Inflammatory macrophage (primary cell): ENCODE data around the gene TMCC2.

Source experiments
- DNase-seq, 2 donors: peaks; one replicate each; pipeline ENCODE4 v3.0.0-alpha.2; 2020 to 2022

TMCC2 gene

GRCh38 chr1:205241366-205242030 is 13.8 kb downstream of the TMCC2 start:
- DNase-seq, result no peak

DNA sequence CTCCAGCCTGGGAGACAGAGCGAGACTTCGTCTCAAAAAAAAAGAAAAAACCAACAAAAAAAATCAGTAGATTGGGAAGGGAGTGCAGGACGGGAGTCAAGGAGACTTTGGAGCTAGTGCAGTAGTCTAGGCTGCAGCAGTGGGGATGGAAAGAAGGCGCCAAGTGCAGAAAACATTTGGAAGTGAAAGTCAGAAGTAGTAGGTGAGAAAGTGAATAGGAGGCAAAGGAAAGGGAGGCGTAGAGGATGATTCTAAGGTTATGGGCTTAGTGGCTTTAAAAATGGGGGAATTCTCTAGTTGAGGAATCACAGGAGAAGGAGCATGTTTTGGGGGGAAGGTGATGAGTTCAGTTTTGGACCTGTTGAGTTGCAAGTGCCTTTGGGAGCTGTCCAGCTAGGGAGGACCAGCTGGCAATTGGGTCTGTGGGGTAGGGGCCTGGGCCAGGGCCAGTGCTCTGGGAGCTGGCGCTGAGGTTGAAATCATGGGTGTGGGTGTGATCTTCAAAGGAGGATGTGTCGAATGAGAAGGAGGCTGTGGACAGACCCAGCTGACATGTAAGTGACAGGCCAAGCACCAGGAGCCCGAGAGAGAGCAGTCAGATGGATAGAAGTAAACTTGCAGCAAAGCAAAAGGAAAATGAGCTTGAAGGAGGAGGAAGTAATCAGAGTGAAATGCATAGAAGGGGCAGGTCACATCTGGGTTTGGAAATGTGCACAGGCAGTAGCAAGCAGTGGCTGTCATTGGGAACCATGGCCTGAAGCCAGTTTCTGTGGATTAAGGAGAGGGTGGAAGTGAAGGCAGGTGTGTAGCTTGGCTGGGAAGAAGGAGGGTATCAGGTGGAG is 15.8 kb downstream of the TMCC2 start:
- DNase-seq, result no peak

DNA sequence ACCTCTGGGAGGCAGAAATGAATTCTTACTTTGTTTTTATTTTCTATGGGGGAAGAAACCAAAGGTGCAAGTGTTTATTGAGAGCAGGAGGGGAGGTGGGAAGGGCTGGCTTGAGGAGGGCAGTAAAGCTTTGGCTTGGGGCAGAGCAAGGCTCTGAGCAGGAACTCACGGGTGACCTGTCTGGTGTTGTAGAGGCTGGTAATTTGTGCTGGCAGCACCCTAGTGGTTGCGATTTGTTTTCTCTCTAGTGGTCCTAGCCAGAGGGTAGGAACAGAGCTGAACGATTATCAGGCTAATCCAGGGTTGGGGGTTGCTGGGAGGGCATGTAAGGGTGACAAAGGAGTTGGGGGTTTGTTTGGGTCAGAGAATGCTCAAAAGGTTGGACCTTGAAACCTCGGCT is 16.6 kb downstream of the TMCC2 start:
- DNase-seq, result no peak

DNA sequence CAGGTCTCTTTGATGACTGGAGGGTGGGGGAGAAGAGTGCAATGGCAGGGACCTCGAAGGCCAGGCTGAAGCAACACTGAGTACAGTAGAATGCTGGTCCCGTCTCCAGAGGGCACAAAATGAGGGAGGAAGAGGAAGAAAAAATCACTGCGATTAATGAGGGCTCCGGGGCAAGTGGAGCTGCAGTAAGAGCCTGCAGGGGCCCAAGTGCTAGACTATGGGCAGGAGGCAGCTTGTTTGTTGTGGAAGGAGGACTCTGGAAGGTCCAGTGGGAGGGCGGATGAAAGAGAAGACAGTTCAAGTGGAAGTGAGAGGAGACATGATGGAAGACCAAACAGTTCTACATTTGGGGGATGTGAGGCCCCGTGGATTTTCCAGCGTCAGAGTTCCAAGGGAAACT is 17.4 kb downstream of the TMCC2 start:
- no peak for DNase-seq

- DNase-seq, result no peak
These were observed 18.8 kb downstream of the TMCC2 start for GRCh38 chr1:205246351-205247119.

DNA sequence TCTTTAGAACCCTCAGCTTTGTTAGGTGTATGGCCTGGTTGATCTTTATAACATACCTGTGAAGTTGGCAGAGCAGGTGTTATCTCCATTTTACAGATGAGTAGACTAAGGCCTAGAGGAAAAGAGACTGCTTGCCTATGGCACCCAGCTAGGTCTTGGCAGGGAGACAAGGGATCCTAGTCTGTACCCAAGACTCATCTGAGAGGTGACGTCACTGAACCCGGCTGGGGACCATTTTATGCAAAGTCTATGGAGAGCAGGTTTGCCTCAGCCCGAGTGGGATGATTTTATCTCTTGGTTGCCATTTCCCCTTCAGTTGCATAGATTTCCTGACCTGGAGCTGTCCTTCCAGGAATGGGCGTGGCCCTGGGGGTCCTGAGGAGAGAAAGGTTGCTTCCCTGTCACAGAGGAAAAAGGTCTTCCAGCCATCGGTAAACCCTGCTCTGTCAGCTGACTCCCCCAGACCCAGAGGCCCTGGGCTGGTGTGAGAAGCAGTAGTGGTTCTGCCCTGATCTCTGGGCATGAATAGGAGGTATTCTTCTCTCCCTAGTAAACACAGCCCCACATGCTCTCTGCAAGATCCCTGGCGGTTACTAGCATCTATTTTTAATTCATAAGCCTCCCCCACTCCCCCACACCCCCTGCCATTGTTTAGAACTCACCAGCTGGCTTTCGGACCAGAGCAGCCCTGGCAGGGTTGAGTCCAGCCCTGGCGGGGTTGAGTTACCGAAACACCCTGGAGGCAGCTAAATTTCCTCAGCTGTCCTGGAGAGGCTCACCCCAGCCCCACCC is 19.6 kb downstream of the TMCC2 start:
- DNase-seq, result no peak

DNA sequence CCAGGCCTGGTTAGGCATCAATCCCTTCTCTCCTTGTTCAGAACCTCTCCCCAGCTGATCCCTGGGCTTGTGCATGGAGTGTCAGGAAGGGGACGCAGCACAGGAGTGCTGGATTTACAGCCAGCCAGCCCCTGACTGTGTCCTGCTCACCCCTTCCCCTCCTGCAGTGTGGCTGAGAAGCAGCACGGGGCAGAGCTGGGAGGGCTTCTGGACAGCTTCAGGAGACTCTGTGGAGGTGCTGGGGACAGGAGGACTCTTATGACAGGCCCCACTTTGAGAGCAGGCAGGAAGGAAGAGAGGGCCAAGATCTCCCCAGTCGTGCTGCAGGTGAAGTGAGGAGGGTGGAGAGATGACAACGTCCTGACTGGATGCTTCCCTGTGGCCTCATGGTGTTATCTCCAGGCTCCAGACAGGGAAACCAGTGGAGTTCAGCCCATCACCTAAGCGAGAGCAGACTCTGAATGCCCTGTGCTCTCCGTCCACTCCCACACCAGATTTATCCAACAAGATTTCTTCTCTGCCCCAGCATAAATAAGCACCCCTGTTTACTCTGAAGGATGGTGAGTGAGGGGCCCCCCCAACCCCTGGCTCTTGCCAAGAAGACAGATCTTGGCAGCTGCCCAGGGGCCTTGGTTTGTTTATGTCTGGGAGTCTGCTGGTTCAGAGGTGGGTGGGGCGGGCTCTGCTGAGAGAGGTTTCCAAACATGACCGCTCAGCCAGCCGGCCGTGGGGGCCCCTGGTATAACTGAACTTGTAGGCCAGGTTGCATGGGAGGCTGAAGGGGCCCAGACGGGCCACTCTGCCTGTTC is 21.3 kb downstream of the TMCC2 start:
- DNase-seq, result no peak

DNA sequence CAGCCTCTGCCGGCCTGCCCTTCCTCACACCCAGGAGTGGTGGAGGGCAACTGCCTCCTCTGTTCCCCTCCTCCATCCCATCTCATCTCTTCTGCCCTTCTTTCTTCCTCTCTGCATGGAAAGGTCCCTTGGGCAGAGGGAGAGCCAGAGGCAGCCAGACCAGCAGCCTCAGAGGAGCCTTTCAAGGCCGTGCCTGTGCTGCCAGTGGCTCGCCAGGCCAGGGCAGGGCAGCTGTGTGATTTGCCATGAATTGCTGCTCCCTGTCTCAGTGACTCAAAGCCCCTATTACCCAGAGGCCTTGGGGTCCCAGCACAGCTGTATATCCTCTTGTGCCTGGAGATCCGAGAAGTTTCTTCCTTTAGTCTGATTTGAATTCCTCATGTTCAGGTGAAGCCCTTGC is 21.9 kb downstream of the TMCC2 start:
- no peak for DNase-seq

DNA sequence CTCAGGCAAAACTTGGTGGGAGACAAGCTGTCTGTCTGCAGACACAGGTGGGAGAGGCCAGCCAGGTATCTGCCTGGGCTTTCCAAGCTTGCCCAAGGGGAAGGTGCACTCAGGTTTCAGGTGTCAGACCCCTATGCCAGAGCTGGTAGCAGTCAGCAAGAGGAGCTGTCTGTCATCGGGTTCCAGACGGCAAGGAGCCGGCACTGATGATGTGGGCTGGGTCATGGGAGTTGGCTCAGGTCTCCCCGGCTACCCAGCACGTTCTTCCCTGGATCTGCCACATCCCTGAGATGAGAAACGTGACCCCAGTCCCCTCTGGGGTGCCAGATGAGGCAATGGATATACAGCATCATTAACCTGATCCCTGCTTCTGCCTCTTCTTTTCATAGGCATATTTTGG is 23.0 kb downstream of the TMCC2 start:
- no peak for DNase-seq

DNA sequence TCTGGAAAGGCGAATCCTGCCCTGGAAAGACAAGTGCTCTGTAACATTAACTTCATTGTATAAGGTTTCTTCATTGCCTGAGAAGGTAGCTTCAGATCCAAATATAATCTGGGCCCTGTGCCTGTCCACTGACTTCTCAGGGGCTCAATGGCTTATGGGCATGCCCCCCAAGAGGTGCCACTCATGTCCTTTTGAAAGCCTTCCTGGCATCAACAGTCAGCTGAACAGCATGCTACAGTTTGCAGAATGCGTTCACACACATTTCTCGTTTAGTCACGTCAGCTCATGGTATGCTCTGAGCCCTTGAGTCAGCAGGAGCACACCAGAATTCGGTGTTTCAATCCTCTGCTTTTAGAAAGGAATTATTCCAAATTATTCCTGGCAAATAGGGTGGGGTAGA is 23.8 kb downstream of the TMCC2 start:
- DNase-seq, result no peak

- peak; percentile 93 to 94 for DNase-seq
These were observed 28.4 kb downstream of the TMCC2 start for GRCh38 chr1:205255941-205256780.

GRCh38 chr1:205256951-205257625 is 29.3 kb downstream of the TMCC2 start:
- no peak for DNase-seq

GRCh38 chr1:205257735-205258134 is 30.0 kb downstream of the TMCC2 start:
- no peak for DNase-seq

- peak in 1 of 2 donors; percentile 41 for DNase-seq
These were observed 30.5 kb downstream of the TMCC2 start for GRCh38 chr1:205258261-205258691.

GRCh38 chr1:205258719-205259118 is 31.0 kb downstream of the TMCC2 start:
- DNase-seq, result peak; percentile 55 to 86

- peak; percentile 50 to 54 for DNase-seq
These were observed 31.6 kb downstream of the TMCC2 start for GRCh38 chr1:205259324-205259832.

GRCh38 chr1:205259998-205260397 is 32.3 kb downstream of the TMCC2 start:
- DNase-seq, result no peak

DNA sequence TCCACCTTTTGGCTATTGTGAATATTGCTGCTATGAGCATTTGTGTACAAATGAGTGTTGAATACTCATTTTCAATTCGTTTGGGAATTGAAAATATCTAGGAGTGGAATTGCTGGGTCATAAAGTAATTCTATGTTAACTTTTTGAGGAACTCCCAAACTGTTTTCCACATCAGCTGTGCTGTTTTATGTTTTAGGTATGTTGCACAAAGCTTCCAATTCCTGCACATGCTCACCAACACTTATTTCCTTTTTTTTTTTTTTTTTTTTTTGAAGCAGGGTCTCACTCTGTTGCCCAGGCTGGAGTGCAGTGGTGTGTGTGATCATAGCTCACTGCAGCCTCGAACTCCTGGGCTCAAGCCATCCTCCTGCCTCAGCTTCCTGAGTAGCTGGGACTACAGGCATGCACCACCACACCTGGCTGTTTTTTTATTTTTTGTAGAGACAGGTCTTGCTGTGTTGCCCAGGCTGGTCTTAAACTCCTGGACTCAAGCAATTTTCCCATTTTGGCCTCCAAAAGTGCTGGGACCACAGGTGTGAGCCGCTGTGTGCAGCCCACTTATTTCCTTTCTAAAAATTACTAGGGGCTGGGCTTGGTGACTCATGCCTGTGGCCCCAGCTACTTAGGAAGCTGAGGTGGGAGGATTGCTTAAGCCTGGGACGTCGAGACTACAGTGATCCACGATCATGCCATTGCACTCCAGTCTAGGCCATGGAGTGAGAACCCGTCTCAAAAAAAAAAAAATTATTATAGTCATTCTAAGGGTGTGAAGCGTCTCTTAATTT is 33.4 kb downstream of the TMCC2 start:
- DNase-seq, result peak; percentile 77 to 92
